GM21576 (cell line): ENCODE results near the gene STIM1.
"Not testable (repeated sequence)": the region's sequence is repeated elsewhere in the genome, so short reads cannot be mapped to it uniquely, and the experiment has no call there.

Experiments used
- ATAC-seq: cut with Tn5 transposase; IDR thresholded peaks from one replicate; pipeline ENCODE4 v1.9.1; 2021; ENCODE audit warnings: mild to moderate bottlenecking, moderate library complexity; ENCODE audit not compliant: unreplicated experiment

Gene STIM1

DNA sequence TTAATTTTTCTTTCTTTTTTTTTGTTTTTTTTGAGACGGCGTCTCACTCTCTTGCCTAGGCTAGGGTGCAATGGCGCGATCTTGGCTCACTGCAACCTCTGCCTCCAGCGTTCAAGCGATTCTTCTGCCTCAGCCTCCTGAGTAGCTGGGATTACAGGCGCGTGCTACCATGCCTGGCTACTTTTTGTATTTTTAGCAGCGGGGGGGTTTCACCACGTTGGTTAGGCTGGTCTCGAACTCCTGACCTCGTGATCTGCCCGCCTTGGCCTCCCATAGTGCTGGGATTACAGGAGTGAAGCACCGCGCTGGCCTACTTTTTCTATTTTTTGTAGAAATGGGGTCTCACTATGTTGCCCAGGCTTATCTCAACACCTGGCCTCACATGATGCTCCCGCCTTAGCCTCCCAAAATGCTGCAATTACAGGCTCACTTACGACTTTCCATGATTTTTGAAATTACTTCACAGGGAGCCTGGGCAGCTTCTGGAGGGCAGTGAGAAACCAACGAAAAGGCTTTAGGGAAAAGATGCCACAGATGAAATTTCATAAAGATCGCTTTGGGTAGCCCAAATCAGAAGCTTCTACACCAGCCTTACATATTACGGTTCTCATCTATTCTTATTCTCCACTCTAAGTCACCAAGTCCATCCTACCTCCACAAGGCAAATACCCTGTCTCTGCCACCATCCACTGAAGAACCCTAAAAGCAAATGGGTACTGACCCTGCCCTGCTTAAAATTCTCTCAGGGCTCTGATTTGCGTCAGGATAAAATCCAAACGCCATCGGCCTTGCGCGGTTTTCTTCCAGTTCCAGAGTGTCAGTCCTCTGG lies 238.3 kb downstream of the STIM1 start:
- no peak for ATAC-seq

DNA sequence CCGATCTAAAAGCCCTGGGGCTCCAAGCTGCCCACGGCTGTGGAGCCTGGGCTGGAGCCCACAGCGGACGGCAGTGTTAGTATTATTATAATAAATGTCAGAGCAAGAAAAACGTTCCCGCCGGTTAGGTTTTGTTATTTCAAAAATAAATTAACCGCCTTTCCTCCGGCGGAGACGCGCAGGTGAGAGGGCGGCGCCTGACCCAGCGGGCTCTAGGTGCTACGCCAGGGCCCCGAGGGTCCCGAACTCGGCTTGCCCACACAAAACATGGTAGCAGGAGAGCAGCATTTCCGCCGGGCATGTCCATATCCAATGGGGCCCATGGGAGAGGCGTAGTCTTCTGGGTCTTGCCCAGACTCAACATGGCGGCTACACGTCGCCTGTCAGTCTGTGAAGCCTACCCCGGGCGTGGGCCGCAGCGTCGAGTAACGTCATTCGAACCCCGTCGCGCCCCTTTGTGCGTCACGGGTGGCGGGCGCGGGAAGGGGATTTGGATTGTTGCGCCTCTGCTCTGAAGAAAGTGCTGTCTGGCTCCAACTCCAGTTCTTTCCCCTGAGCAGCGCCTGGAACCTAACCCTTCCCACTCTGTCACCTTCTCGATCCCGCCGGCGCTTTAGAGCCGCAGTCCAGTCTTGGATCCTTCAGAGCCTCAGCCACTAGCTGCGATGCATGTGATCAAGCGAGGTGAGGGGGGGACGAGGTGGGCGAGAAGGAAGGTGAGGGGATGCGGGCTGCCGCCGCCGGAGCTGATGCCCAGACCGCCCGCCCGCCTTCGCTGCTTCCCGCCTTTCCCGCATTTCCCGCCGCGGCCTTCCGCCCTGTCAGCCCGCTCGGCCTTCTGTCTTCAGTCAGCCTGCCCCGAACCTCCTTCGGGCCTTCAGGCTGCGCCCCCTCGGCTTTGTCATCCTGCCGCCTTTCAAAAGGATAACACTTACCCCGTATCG lies 239.2 kb downstream of the STIM1 start, which contains the start of gene RRM1:
RRM1 (plus strand) TSS at position 452 of the 944 bp plus-strand sequence; CDS start at position 666, 214 bp downstream.
- peak; percentile 90 for ATAC-seq

DNA sequence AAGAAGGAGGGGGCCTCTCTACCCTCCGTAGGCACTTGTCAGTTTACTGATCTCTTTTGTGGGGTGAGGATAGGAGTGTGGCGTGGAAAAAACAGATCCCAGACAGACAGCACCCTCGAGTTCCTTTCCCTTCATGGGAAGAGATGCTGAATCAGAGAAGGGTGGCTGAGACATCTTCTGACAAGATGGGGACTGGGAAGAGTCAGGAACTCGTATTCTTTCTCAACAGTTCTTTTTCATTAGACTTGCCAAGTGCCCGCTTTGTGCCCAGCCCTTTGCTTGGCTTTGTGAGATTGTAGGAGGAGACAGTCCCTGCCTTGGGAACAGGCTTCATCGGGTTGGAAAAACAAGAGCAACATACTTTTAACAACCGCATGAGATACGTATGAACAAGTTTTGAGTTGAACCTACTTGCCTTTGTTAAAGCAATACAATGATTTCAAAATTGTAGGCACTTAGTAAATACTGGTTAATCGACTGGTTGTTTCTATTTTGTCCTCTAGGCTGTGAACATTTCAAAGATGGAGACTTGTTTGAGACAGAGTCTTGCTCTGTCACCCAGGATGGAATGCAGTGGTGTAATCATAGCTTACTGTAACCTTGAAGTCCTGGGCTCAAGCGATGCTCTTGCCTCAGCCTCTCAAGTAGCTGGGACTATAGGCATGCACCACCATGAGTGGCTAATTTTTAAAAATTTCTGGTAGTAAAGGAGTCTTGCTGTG lies 240.2 kb downstream of the STIM1 start:
- no peak for ATAC-seq

DNA sequence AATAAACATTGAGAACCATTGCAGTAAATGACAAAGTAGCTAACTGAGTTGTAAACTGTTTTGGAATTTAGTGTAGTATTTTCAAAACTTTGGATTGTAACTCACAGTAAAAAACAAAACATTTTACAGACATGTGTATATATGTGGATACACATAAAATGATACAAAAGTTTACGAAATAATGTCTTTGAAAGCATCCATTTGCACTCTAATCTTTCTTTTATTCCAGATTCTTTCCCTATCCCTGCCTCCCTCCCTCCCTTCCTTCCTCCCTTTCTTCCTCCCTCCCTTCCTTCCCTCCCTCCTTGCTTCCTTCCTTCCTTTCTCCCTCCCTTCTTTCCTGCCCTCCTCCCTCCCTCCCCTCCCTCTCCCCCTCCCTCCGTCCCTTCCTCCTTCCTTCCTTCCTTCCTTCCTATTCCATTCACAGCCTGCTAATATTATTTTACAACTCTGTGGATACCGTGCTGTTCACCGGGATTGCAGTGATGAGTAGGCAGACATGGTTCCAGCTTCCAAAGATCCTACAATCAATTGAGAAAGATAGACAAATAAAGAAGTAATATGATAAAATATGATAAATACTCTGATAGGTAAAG lies 242.7 kb downstream of the STIM1 start:
- ATAC-seq: no peak

DNA sequence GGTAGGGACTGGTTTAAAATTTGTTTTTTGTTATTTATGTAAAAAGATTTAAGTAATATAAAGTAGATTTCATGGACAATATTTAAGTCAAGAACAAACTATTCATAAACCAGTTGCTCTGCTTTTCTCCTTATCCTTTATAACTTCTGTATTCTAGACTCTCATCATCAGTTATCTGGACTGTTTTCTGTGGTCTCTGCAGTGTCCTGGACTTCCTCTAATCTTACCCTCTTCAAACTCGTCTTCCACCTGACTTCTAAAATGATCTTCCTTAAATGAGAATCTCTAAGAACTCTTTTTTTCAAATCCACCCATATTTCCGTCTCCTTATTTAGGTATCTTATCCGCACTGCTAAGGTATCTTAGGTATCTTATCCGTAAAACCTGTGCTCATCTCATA lies 247.2 kb downstream of the STIM1 start:
- ATAC-seq: no peak

DNA sequence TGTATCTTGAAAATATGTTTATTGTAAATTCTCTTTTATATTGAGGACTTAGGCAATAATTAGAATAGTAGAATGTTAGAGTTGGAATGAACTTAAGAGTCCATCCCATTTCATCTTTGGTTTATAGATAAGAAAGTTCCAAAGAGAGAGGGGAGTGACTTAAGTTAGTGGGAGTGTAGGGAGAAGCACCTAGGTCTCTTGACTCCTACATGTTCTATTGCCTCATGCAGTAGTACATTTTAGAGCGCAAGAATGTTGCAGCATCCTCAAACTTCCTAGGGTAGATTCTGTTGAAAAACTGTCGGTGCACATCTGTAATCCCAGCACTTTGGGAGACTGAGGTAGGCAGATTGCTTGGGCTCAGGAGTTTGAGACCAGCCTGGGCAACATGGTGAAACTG lies 247.8 kb downstream of the STIM1 start:
- ATAC-seq: no peak

DNA sequence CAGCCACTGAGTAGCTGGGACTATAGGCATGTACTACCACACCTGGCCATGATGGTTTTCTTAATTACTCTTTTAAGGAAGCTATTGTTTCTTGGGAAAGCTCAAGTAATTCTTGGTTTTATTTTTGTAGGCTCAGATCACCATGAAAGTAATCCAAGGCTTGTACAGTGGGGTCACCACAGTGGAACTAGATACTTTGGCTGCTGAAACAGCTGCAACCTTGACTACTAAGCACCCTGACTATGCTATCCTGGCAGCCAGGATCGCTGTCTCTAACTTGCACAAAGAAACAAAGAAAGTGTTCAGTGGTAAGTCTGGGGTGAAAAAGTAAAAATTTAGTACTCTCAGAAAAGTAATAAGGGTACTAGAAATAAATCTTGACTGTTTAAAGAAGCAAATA lies 250.5 kb downstream of the STIM1 start:
- no peak for ATAC-seq

DNA sequence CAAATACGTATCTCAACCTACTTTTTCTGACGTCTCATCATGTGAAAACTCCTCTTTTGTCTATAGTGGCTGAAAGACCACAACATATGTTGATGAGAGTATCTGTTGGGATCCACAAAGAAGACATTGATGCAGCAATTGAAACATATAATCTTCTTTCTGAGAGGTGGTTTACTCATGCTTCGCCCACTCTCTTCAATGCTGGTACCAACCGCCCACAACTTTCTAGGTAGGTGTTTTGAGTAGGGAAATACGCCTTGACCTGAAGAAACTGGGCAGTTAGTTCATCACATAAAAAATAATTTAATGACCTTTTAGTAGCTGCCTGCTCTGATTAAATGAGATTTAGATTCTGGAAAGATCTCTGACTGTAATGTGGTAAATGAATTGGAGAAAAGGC lies 256.4 kb downstream of the STIM1 start:
- no peak for ATAC-seq

DNA sequence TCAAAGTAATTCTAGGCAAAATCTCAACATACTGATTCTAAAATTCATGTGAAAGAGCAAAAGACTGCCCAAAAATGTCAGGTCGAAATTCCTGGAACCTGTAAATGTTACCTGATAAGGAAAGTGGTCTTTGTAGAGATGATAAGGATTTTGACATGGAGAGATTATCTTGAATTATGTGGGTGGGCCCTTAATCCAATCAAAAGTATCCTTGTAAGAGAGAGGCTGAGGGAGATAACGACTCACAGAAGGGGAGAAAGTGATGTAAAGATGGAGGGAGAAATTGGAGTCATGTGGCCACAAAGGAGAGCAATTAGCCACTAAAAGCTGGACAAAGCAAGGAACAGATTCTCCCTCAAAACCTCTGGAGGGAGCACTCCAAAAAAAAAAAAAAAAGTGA lies 259.7 kb downstream of the STIM1 start:
- no peak for ATAC-seq

DNA sequence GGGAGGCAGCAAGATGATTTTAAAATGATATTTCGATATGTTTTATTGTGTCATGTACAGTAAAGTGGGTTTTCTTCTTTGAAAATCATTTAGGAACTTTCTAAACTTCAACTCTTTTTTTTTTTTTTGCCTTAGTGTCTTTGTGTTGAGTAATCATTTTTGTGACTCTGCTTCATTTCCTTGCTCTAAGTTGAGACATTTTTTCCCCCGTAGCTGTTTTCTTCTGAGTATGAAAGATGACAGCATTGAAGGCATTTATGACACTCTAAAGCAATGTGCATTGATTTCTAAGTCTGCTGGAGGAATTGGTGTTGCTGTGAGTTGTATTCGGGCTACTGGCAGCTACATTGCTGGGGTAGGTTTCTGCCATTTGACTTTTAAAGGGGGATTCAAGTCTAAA lies 262.6 kb downstream of the STIM1 start:
- ATAC-seq: no peak

DNA sequence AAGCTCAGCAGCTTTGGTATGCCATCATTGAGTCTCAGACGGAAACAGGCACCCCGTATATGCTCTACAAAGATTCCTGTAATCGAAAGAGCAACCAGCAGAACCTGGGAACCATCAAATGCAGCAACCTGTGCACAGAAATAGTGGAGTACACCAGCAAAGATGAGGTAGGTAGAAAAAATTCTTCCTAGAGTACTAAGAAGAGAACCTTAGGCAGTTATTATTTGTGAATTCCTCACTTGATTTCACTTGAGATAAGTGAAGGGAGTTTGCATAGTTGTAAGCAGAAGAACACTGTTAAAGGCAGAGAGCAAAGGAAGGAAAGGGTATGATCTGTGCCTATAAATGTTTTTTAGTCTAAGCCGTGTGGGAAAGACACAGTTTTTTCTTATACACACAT lies 267.8 kb downstream of the STIM1 start:
- no peak for ATAC-seq

DNA sequence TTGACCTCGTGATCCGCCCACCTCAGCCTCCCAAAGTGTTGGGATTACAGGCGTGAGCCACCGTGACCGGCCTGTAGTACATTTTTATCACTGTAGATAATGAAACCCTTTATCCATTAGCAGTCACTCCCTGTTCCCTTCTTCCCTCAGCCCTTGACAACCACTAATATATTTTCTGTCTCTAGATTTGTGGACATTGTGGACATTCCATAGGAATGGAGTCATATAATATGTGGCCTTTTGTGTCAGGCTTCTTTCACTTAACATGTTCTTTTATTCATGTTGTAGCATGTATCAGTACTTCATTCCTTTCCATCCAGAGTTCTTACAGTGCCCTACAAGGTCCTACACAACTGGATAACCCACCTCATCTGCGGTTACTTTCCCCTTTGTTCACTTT lies 269.7 kb downstream of the STIM1 start:
- no peak for ATAC-seq

DNA sequence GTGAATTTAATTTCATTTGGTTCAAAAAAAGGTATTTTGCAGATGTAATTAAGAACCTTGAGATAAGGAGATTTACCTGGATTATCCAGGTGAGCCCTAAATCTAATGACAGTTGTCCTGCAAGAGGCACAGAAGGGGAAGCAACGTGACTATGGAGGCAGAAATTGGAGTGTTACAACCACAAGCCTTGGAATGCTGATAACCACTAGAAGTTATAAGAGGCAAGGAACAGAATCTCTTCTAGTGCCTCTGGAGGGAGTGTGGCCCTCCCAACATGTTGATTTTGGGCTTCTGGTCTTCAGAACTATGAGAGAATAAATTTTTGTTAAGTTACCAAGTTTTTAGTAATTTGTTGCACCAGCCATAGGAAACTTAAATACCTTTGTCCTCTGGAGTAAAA lies 271.9 kb downstream of the STIM1 start:
- no peak for ATAC-seq

DNA sequence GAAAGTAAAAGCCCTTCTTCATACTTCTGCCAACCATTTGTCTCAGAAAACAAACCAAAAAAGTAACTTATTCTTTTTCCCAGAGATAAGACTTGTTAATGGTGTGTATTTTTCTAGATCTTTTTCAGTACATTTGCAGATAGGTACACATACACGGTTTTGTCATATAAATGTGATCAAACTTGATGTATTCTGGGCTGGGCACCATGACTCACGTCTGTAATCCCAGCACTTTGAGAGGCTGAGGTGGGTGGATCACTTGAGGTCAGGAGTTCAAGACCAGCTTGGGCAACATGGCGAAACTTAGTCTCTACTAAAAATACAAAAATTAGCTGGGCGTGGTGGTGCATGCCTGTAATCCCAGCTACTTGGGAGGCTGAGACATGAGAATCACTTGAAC lies 274.8 kb downstream of the STIM1 start:
- not testable (repeated sequence) for ATAC-seq

DNA sequence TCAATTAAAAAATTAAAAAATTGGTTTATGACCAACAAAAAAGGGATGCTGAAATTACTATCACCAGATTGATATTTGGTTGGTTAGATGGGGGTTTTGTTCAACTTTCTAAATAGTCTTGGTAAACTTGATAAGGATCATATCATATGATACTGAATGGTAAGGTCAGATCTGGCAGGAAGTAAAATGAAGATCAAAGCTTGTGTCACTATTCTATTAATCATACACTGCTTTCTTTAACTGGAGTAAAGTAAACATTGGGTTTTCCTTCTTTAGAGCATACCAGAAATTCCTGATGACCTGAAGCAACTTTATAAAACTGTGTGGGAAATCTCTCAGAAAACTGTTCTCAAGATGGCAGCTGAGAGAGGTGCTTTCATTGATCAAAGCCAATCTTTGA lies 279.3 kb downstream of the STIM1 start:
- ATAC-seq: no peak

DNA sequence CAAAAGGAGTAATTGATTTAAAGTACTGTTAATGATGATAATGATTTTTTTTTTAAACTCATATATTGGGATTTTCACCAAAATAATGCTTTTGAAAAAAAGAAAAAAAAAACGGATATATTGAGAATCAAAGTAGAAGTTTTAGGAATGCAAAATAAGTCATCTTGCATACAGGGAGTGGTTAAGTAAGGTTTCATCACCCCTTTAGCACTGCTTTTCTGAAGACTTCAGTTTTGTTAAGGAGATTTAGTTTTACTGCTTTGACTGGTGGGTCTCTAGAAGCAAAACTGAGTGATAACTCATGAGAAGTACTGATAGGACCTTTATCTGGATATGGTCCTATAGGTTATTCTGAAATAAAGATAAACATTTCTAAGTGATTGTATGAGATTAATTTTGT lies 283.0 kb downstream of the STIM1 start:
- no peak for ATAC-seq

DNA sequence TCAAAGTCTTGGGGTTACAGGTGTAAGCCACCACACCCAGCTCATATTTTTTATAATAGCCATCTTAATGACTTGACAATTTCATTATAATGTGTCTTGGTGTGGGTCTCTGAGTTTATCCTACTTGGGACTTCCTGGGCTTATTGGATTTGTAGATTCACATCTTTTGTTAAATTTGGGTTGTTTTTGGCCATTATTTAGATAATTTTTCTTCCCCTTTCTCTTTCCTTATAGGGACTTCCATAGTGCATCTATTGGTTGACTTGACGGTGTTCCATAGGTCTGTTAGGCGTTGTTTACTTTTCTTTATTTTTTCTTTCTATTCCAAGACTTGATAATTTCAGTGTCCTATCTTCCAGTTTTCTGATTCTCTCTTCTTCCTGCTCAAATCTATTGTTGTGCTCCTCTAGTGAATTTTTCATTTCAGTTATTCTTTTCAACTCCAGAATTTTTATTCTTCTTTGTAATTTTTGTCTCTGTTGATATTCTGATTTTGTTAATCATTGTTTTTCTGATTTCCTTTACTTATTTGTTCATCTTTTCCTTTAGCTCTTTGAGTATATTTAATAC lies 284.7 kb downstream of the STIM1 start:
- no peak for ATAC-seq
